GM23338 (cell line): ENCODE measurements around the gene TCIRG1. TPM values are rescaled to one million over a fixed set of nuclear protein-coding genes. Genes with fewer than 3 reads are reported as not detected.
A peak's percentile ranks its signal among the peaks of the same experiment; 100 is the strongest.

Experiments used
- ATAC-seq: fragments of 200-7000 bp; cut with Tn5 transposase; 3 replicates; pipeline ENCODE4 v1.9.1; 2020
- DNase-seq: peaks from one replicate; pipeline ENCODE4 v3.0.0-alpha.2; 2015; ENCODE audit warnings: low spot score
- H2AFZ ChIP-seq: fragments of 200-600 bp; sonication (generic); 2 replicates; pipeline ENCODE4 v1.8.0; 2016; ENCODE audit warnings: antibody characterized with exemption, mild to moderate bottlenecking, moderate library complexity
- H3F3A ChIP-seq: fragments of 200-600 bp; sonication (generic); replicated peaks from 2 replicates; pipeline ENCODE4 v1.8.0; 2017; ENCODE audit warnings: antibody characterized with exemption, mixed run types, low read depth
- H3K27ac ChIP-seq: fragments of 200-600 bp; sonication (generic); 2 replicates; pipeline ENCODE4 v1.6.1; 2016; ENCODE audit warnings: low read depth
- H3K27me3 ChIP-seq: fragments of 200-600 bp; sonication (generic); 2 replicates; pipeline ENCODE4 v1.8.0; 2016; ENCODE audit warnings: mild to moderate bottlenecking, mixed run types, moderate library complexity; ENCODE audit not compliant: insufficient read depth
- H3K36me3 ChIP-seq: fragments of 200-600 bp; sonication (generic); 2 replicates; pipeline ENCODE4 v1.8.0; 2016; ENCODE audit warnings: mild to moderate bottlenecking; ENCODE audit not compliant: insufficient read depth
- H3K4me1 ChIP-seq: fragments of 200-600 bp; sonication (generic); 2 replicates; pipeline ENCODE4 v1.8.0; 2016; ENCODE audit warnings: mild to moderate bottlenecking, moderate library complexity; ENCODE audit not compliant: insufficient read depth
- H3K4me2 ChIP-seq: fragments of 200-600 bp; sonication (generic); 2 replicates; pipeline ENCODE4 v1.7.1; 2017; ENCODE audit warnings: mixed run types
- H3K4me3 ChIP-seq: fragments of 200-600 bp; sonication (generic); 2 replicates; pipeline ENCODE4 v1.6.1; 2016; ENCODE audit warnings: mixed run types
- H3K79me2 ChIP-seq: fragments of 200-600 bp; sonication (generic); replicated peaks from 2 replicates; pipeline ENCODE4 v1.8.0; 2017; ENCODE audit warnings: mild to moderate bottlenecking; ENCODE audit not compliant: insufficient read depth
- H3K9me2 ChIP-seq: fragments of 200-600 bp; sonication (generic); 2 replicates; pipeline ENCODE4 v1.8.0; 2017; ENCODE audit not compliant: insufficient read depth
- H4K20me1 ChIP-seq: fragments of 200-600 bp; sonication (generic); replicated peaks from 2 replicates; pipeline ENCODE4 v1.8.0; 2017; ENCODE audit warnings: mild to moderate bottlenecking; ENCODE audit not compliant: insufficient read depth
- H3K27ac Mint-ChIP-seq: 2 replicates; pipeline ENCODE4 v1.8.0; 2020; ENCODE audit warnings: inconsistent platforms, mild to moderate bottlenecking, moderate library complexity, mixed read lengths
- H3K27me3 Mint-ChIP-seq: 3 replicates; pipeline ENCODE4 v1.8.0; 2022; ENCODE audit warnings: low read depth, mild to moderate bottlenecking, moderate library complexity, mixed read lengths, inconsistent platforms; ENCODE audit not compliant: insufficient read depth, poor library complexity
- H3K36me3 Mint-ChIP-seq: 3 replicates; pipeline ENCODE4 v1.8.0; 2021; ENCODE audit warnings: low read depth, mild to moderate bottlenecking, inconsistent platforms, moderate library complexity, mixed read lengths
- H3K4me1 Mint-ChIP-seq: 3 replicates; pipeline ENCODE4 v1.8.0; 2020; ENCODE audit warnings: mild to moderate bottlenecking, inconsistent platforms, mixed read lengths
- H3K4me3 Mint-ChIP-seq: 3 replicates; pipeline ENCODE4 v1.8.0; 2021; ENCODE audit warnings: moderate library complexity, mild to moderate bottlenecking, inconsistent platforms, mixed read lengths
- H3K9me3 Mint-ChIP-seq: 3 replicates; pipeline ENCODE4 v1.8.0; 2020; ENCODE audit warnings: moderate library complexity, mild to moderate bottlenecking, inconsistent platforms, mixed read lengths
- CREB1 ChIP-seq: fragments of 250-450 bp; sonication (Bioruptor Pico); IDR thresholded peaks from 2 replicates; pipeline ENCODE4 v1.5.0; 2020; ENCODE audit warnings: low read depth, mild to moderate bottlenecking, moderate library complexity
- CTCF ChIP-seq, 2 experiments: fragments of 200-600 bp in 1 of 2; sonication (generic) in 1 of 2; conservative IDR thresholded peaks; 2 replicates each; pipeline versions ENCODE4 v1.5.1 to v1.6.1; 2016 to 2017; ENCODE audit warnings: antibody characterized with exemption in 2 of 2, low read depth in 2 of 2, mild to moderate bottlenecking in 2 of 2, moderate library complexity in 1 of 2
- ETS1 ChIP-seq: IDR thresholded peaks from 2 replicates; pipeline ENCODE4 v1.6.1; 2016; ENCODE audit warnings: antibody characterized with exemption
- EZH2 ChIP-seq: fragments of 200-600 bp; sonication (generic); IDR thresholded peaks from one replicate; pipeline ENCODE4 v1.8.0; 2017; ENCODE audit warnings: antibody characterized with exemption, mild to moderate bottlenecking, low read depth; ENCODE audit not compliant: unreplicated experiment
- EZH2phosphoT487 ChIP-seq: fragments of 200-600 bp; sonication (generic); IDR thresholded peaks from one replicate; pipeline ENCODE4 v1.8.1; 2018; ENCODE audit warnings: antibody characterized with exemption; ENCODE audit not compliant: unreplicated experiment
- JUNB ChIP-seq: IDR thresholded peaks from one replicate; pipeline ENCODE4 v1.6.1; 2016; ENCODE audit warnings: antibody characterized with exemption; ENCODE audit not compliant: unreplicated experiment
- NANOG ChIP-seq: IDR thresholded peaks from 2 replicates; pipeline ENCODE4 v1.6.1; 2016; ENCODE audit warnings: antibody characterized with exemption, borderline replicate concordance
- POLR2AphosphoS5 ChIP-seq: IDR thresholded peaks from 2 replicates; pipeline ENCODE4 v1.6.1; 2016; ENCODE audit warnings: antibody characterized with exemption, low read depth
- REST ChIP-seq: IDR thresholded peaks from one replicate; pipeline ENCODE4 v1.6.1; 2018; ENCODE audit warnings: antibody characterized with exemption; ENCODE audit not compliant: unreplicated experiment
- STAT1 ChIP-seq: IDR thresholded peaks from one replicate; pipeline ENCODE4 v1.6.1; 2016; ENCODE audit warnings: antibody characterized with exemption; ENCODE audit not compliant: unreplicated experiment
- ZNF114 ChIP-seq: fragments of 250-450 bp; sonication (Bioruptor Pico); IDR thresholded peaks from 2 replicates; pipeline ENCODE4 v1.5.0; 2020; ENCODE audit warnings: mild to moderate bottlenecking, moderate library complexity
- ZNF331 ChIP-seq: fragments of 250-450 bp; sonication (Bioruptor Pico); IDR thresholded peaks from 2 replicates; pipeline ENCODE4 v1.5.0; 2020; ENCODE audit warnings: low read depth, mild to moderate bottlenecking, moderate library complexity
- polyA plus RNA-seq: library from polyadenylated mRNA; unstranded; fragments of >200 nt; fragmentation: Nextera tagmentation; extraction: Ambion mirVana; gene quantifications from 2 replicates; pipeline ENCODE4 v1.2.1, GENCODE V29; 2016
- total RNA-seq: library from RNA; depleted of rRNA; stranded (reverse); fragments of >200 nt; shearing (Covaris generic); gene quantifications from 2 replicates; pipeline ENCODE4 v1.2.3, GENCODE V29; 2014

TCIRG1 gene
- total and polyA plus RNA-seq, 2 experiments from 2014 or later, result 20.4 to 40.4 TPM

GRCh38 chr11:68002938-68003845, 35.6 kb upstream of the TCIRG1 start:
- Histone ChIP-seq H3K4me3 (peak overlapping the region; percentile 75), H3K4me1 (peaks cover 4% of the 10 kb centered on the region), H3K9me2 (no peaks in the 10 kb centered on the region), H2AFZ (0 out of 2 replicates have a peak overlapping the region, but pooled peaks have one; percentile 74), H3K4me2 (peak overlapping the region; percentile 84), H3K27me3 (no peaks in the 10 kb centered on the region), H3K27ac (no peak overlapping the region), H3K36me3 (no peaks in the 10 kb centered on the region), H4K20me1 (no peaks in the 10 kb centered on the region), H3F3A (0 out of 2 replicates have a peak, but pooled peaks cover 8% of the 10 kb centered on the region), H3K79me2 (no peaks in the 10 kb centered on the region)
- Mint-ChIP-seq H3K4me1 (peaks cover 10% of the 10 kb centered on the region), H3K27ac (no peak overlapping the region), H3K36me3 (no peaks in the 10 kb centered on the region; the same call in 2 of the 3 replicates), H3K9me3 (no peaks in the 10 kb centered on the region; the same call in 2 of the 3 replicates), H3K27me3 (peaks cover 11% of the 10 kb centered on the region), H3K4me3 (peak overlapping the region; percentile 77)
- no peak for TF ChIP-seq JUNB
- TF ChIP-seq CREB1 (CRISPR knock-in tag), result no peak
- no peak for TF ChIP-seq STAT1
- TF ChIP-seq EZH2, result no peak
- no peak for TF ChIP-seq NANOG
- no peak for TF ChIP-seq REST
- no peak for TF ChIP-seq ZNF331 (CRISPR knock-in tag)
- no peak for TF ChIP-seq EZH2phosphoT487
- no peak for TF ChIP-seq CTCF (conservative IDR thresholded peaks at IDR 0.05; ENCODE audit: low read depth in 2 of 2)
- TF ChIP-seq POLR2AphosphoS5, result no peak
- TF ChIP-seq ETS1, result no peak
- no peak for TF ChIP-seq ZNF114 (CRISPR knock-in tag)
- peak; percentile 69 for ATAC-seq
- peak; percentile 70 for DNase-seq
